Measurements from ENCODE around the gene HDAC9. TPM values are rescaled to one million over a fixed set of nuclear protein-coding genes. Genes with fewer than 3 reads are reported as not detected.
"Not testable (repeated sequence)": the region's sequence is repeated elsewhere in the genome, so short reads cannot be mapped to it uniquely, and the experiment has no call there.

HDAC9 gene
- total RNA-seq, 1 donor from 2014 or later: 13.5 TPM

GRCh38 chr7:18896343-18896975 lies 400.9 kb downstream of the HDAC9 start:
- no peak for DNase-seq (ENCODE audit: low spot score)

- no peak for DNase-seq (ENCODE audit: low spot score)
These were observed 404.7 kb downstream of the HDAC9 start for GRCh38 chr7:18900236-18900635.

- DNase-seq (ENCODE audit: low spot score): no peak
These were observed 405.3 kb downstream of the HDAC9 start for GRCh38 chr7:18900803-18901202.

GRCh38 chr7:18901351-18901750 lies 405.8 kb downstream of the HDAC9 start:
- DNase-seq (ENCODE audit: low spot score): no peak

- DNase-seq (ENCODE audit: low spot score): no peak
These were observed 406.5 kb downstream of the HDAC9 start for GRCh38 chr7:18901982-18902421.

- DNase-seq (ENCODE audit: low spot score): no peak
These were observed 407.3 kb downstream of the HDAC9 start for GRCh38 chr7:18902892-18903291.

- no peak for DNase-seq (ENCODE audit: low spot score)
These were observed 408.1 kb downstream of the HDAC9 start for GRCh38 chr7:18903695-18904094.

- DNase-seq (ENCODE audit: low spot score): no peak
These were observed 409.9 kb downstream of the HDAC9 start for GRCh38 chr7:18905316-18905943.

- DNase-seq (ENCODE audit: low spot score): no peak
These were observed 411.4 kb downstream of the HDAC9 start for GRCh38 chr7:18906901-18907300.

GRCh38 chr7:18913106-18913505 lies 417.6 kb downstream of the HDAC9 start:
- no peak for DNase-seq (ENCODE audit: low spot score)

- no peak for DNase-seq (ENCODE audit: low spot score)
These were observed 421.3 kb downstream of the HDAC9 start for GRCh38 chr7:18916826-18917225.

- DNase-seq (ENCODE audit: low spot score): no peak
These were observed 431.6 kb downstream of the HDAC9 start for GRCh38 chr7:18927134-18927533.

- no peak for DNase-seq (ENCODE audit: low spot score)
These were observed 440.7 kb downstream of the HDAC9 start for GRCh38 chr7:18936265-18936664.

GRCh38 chr7:18939771-18940592 lies 444.4 kb downstream of the HDAC9 start:
- no peak for DNase-seq (ENCODE audit: low spot score)

- no peak for DNase-seq (ENCODE audit: low spot score)
These were observed 445.1 kb downstream of the HDAC9 start for GRCh38 chr7:18940593-18941134.

- DNase-seq (ENCODE audit: low spot score): no peak
These were observed 445.7 kb downstream of the HDAC9 start for GRCh38 chr7:18941207-18941606.

GRCh38 chr7:18948521-18948920 lies 453.0 kb downstream of the HDAC9 start:
- no peak for DNase-seq (ENCODE audit: low spot score)

GRCh38 chr7:18952846-18953245 lies 457.3 kb downstream of the HDAC9 start:
- DNase-seq (ENCODE audit: low spot score): no peak

- DNase-seq (ENCODE audit: low spot score): no peak
These were observed 463.1 kb downstream of the HDAC9 start for GRCh38 chr7:18958627-18959026.

GRCh38 chr7:18960725-18961124 lies 465.2 kb downstream of the HDAC9 start:
- DNase-seq (ENCODE audit: low spot score): no peak

- DNase-seq (ENCODE audit: low spot score): no peak
These were observed 466.5 kb downstream of the HDAC9 start for GRCh38 chr7:18962031-18962430.

GRCh38 chr7:18965657-18966056 lies 470.1 kb downstream of the HDAC9 start:
- DNase-seq (ENCODE audit: low spot score): no peak

GRCh38 chr7:18967755-18968154 lies 472.2 kb downstream of the HDAC9 start:
- not testable (repeated sequence) for DNase-seq (ENCODE audit: low spot score)

Data from mucosa of gallbladder (tissue), 1 donor.